ENCODE results near the gene ADAMTSL2. TPM values are rescaled to one million over a fixed set of nuclear protein-coding genes. Genes with fewer than 3 reads are reported as not detected.

ADAMTSL2 gene
- polyA plus RNA-seq, 1 donor (not counting 4 experiments of a cell fraction or from before 2014, with no cell fraction given) = not detected

DNA sequence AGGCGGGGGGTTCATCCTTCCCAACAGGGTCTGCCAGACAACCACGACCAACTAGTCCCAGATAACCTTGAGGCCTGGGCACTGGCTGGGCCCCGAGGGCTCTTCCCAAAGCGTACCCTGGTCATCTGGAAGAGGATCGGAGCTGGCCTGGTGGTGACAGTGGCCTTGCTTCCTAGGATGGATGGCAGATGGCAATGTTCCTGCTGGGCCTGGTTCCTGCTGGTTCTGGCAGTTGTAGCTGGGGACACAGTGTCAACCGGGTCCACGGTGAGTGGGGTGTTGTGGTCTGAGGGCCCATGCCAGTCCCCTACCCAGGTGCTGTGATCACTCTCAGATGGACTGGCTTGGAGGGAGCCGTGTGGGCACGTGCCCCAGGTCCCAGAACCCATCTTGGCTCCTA, 2.0 kb downstream of the ADAMTSL2 start:
- H3K27ac ChIP-seq (ENCODE audit: control insufficient read depth, insufficient read depth, low read length) = no peak overlapping the region
- peaks cover 57% of the 10 kb centered on the region for H3K27me3 ChIP-seq (ENCODE audit: control insufficient read depth, extremely low read depth, insufficient read depth, low read length)
- peaks cover 9% of the 10 kb centered on the region for H3K4me1 ChIP-seq (ENCODE audit: control insufficient read depth, extremely low read depth, insufficient read depth, low read length)

DNA sequence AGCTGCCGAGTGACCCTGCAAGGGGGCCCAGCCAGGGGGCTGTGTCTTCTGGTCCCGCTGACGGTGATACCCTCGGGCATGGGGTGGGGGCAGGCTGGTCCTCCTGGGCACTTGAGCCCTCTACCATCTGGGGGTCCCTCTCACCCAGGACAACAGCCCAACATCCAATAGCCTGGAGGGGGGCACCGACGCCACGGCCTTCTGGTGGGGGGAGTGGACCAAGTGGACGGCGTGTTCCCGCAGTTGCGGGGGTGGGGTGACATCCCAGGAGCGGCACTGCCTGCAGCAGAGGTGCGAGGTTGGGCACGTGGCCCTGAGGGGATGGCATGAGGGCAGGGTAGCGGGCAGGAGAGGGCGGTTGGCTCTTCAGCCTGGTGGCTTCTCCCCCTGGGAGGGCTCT, 2.8 kb downstream of the ADAMTSL2 start:
- Histone ChIP-seq H3K4me1 (ENCODE audit: control insufficient read depth, extremely low read depth, insufficient read depth, low read length) (peaks cover 9% of the 10 kb centered on the region), H3K27me3 (ENCODE audit: control insufficient read depth, extremely low read depth, insufficient read depth, low read length) (peaks cover 57% of the 10 kb centered on the region), H3K36me3 (ENCODE audit: control insufficient read depth in 2 of 2, extremely low read depth in 1 of 2, insufficient read depth in 2 of 2, low read length in 2 of 2) (no peaks in the 10 kb centered on the region), H3K9me1 (ENCODE audit: control insufficient read depth, extremely low read depth, insufficient read depth, low read length) (no peaks in the 10 kb centered on the region), H3K4me2 (ENCODE audit: control insufficient read depth, extremely low read depth, insufficient read depth, low read depth, low read length) (no peak overlapping the region), H3K9ac (ENCODE audit: control insufficient read depth, extremely low read depth, insufficient read depth, low read length) (no peak overlapping the region), H3K9me3 (ENCODE audit: control insufficient read depth, low read depth, low read length) (no peaks in the 10 kb centered on the region), H3K4me3 (ENCODE audit: control insufficient read depth in 2 of 3, extremely low read depth in 1 of 3, insufficient read depth in 2 of 3, low read depth in 1 of 3, low read length in 3 of 3) (no peak overlapping the region), H3K27ac (ENCODE audit: control insufficient read depth, insufficient read depth, low read length) (no peak overlapping the region), H3K79me2 (ENCODE audit: control insufficient read depth, insufficient read depth, low read length) (no peaks in the 10 kb centered on the region), H2AFZ (ENCODE audit: control insufficient read depth, low read length) (no peak overlapping the region), H4K20me1 (ENCODE audit: control insufficient read depth, extremely low read depth, insufficient read depth, low read length) (no peaks in the 10 kb centered on the region)
- dilution Hi-C loops (cut with MboI; ENCODE audit: extremely low pct_ligation_motif_present, low sequenced_read_pairs) = no loop called here
- FAIRE-seq (no peak), DNase-seq (ENCODE audit: low read depth, low spot score) (no peak)
- TF ChIP-seq EZH2 (IDR thresholded peaks at IDR 0.05; ENCODE audit: low read length) = no peak
- TF ChIP-seq, protein P1, sequence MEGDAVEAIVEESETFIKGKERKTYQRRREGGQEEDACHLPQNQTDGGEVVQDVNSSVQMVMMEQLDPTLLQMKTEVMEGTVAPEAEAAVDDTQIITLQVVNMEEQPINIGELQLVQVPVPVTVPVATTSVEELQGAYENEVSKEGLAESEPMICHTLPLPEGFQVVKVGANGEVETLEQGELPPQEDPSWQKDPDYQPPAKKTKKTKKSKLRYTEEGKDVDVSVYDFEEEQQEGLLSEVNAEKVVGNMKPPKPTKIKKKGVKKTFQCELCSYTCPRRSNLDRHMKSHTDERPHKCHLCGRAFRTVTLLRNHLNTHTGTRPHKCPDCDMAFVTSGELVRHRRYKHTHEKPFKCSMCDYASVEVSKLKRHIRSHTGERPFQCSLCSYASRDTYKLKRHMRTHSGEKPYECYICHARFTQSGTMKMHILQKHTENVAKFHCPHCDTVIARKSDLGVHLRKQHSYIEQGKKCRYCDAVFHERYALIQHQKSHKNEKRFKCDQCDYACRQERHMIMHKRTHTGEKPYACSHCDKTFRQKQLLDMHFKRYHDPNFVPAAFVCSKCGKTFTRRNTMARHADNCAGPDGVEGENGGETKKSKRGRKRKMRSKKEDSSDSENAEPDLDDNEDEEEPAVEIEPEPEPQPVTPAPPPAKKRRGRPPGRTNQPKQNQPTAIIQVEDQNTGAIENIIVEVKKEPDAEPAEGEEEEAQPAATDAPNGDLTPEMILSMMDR (optimal IDR thresholded peaks at IDR 0.05 in 1 of 3, IDR thresholded peaks at IDR 0.05 in 1 of 3, conservative IDR thresholded peaks at IDR 0.05 in 1 of 3; ENCODE audit: extremely low read depth in 1 of 3, insufficient read depth in 2 of 3, low read length in 3 of 3) = no peak

More for the DNA sequence above, 2.0 kb downstream of the ADAMTSL2 start:
- DNase-seq (ENCODE audit: low read depth, low spot score) = no peak
- no peaks in the 10 kb centered on the region for H3K9me3 ChIP-seq (ENCODE audit: control insufficient read depth, low read depth, low read length)
- no peak for TF ChIP-seq EZH2 (IDR thresholded peaks at IDR 0.05; ENCODE audit: low read length)
- TF ChIP-seq, protein P1 (optimal IDR thresholded peaks at IDR 0.05 in 1 of 3, IDR thresholded peaks at IDR 0.05 in 1 of 3, conservative IDR thresholded peaks at IDR 0.05 in 1 of 3; ENCODE audit: extremely low read depth in 1 of 3, insufficient read depth in 2 of 3, low read length in 3 of 3) = no peak
- no peaks in the 10 kb centered on the region for H3K79me2 ChIP-seq (ENCODE audit: control insufficient read depth, insufficient read depth, low read length)
- no peak overlapping the region for H3K4me3 ChIP-seq (ENCODE audit: control insufficient read depth in 2 of 3, extremely low read depth in 1 of 3, insufficient read depth in 2 of 3, low read depth in 1 of 3, low read length in 3 of 3)
- H3K9me1 ChIP-seq (ENCODE audit: control insufficient read depth, extremely low read depth, insufficient read depth, low read length) = no peaks in the 10 kb centered on the region
- no peak overlapping the region for H3K4me2 ChIP-seq (ENCODE audit: control insufficient read depth, extremely low read depth, insufficient read depth, low read depth, low read length)
- no peaks in the 10 kb centered on the region for H3K36me3 ChIP-seq (ENCODE audit: control insufficient read depth in 2 of 2, extremely low read depth in 1 of 2, insufficient read depth in 2 of 2, low read length in 2 of 2)
- no peak overlapping the region for H2AFZ ChIP-seq (ENCODE audit: control insufficient read depth, low read length)
- no peak for FAIRE-seq
- H4K20me1 ChIP-seq (ENCODE audit: control insufficient read depth, extremely low read depth, insufficient read depth, low read length) = no peaks in the 10 kb centered on the region
- H3K9ac ChIP-seq (ENCODE audit: control insufficient read depth, extremely low read depth, insufficient read depth, low read length) = no peak overlapping the region
- dilution Hi-C loops (cut with MboI; ENCODE audit: extremely low pct_ligation_motif_present, low sequenced_read_pairs) = no loop called here
